ENCODE measurements around the gene ZNF436. TPM values are rescaled to one million over a fixed set of nuclear protein-coding genes. Genes with fewer than 3 reads are reported as not detected.

The ZNF436 gene
- total RNA-seq, 1 experiment from 2014 or later = 0.52 TPM

DNA sequence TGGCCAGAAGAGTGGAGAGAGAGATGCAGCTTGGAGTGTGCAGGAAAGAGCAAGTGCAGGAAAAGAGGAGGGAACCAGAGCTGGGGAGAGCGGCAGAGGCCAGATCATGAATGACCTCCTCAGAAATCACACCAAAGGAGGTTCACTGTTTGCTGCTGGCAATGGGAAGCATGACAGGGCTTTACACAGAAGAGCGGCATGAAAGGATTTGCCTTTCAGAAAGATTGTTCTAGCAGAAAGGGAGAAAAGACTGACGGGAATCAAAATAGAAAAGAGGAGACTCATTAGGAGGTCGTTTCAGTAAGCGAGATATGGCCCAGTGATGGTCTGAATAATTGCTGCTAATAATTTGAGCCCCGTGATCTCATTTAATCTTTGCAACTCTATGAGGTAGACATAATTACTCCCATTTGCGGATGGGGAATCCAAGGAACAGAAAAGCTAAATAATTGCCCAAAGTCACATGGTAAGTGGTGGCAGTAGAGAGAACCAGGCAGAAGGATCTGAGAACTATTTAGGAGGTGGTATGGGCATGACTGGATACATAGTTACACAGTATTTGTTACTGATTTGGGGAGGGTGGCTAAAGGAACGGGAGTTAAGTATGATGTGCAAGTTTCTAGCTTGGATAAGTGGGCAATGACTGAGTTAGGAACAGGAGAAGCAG lies 13.0 kb downstream of the ZNF436 start:
- Mint-ChIP-seq H3K4me1 (no peaks in the 10 kb centered on the region), H3K27ac (peak overlapping the region in 1 of 3 experiments; percentile 23; a peak in 1 of 7 replicates), H3K36me3 (ENCODE audit: insufficient read depth in 1 of 3, low read depth in 3 of 3) (peaks cover 18 to 24% (median 19%) of the 10 kb centered on the region in 3 experiments), H3K9me3 (peaks cover 38 to 45% of the 10 kb centered on the region in 2 experiments), H3K4me3 (no peak overlapping the region; a peak in 1 of 5 replicates), H3K27me3 (ENCODE audit: low read depth) (peaks cover 100% of the 10 kb centered on the region)
- Histone ChIP-seq H2BK5ac (ENCODE audit: insufficient read length, low read length) (no peak overlapping the region), H3K4me2 (ENCODE audit: insufficient read depth, insufficient read length, low read length) (no peak overlapping the region), H2AFZ (ENCODE audit: low read length) (no peak overlapping the region), H3K56ac (ENCODE audit: insufficient read length, low read depth, low read length) (no peak overlapping the region), H3K9me3 (ENCODE audit: control insufficient read depth, low read depth, low read length) (peaks cover 26% of the 10 kb centered on the region), H3K79me2 (ENCODE audit: insufficient read depth, low read length) (no peaks in the 10 kb centered on the region), H3K4ac (ENCODE audit: low read depth, low read length) (no peak overlapping the region), H2BK12ac (ENCODE audit: insufficient read length, low read depth, low read length) (no peak overlapping the region), H3K27ac (ENCODE audit: insufficient read length, low read depth, low read length) (no peak overlapping the region), H2BK15ac (ENCODE audit: low read depth, low read length) (no peak overlapping the region), H4K20me1 (ENCODE audit: control insufficient read depth, insufficient read depth, insufficient read length) (no peaks in the 10 kb centered on the region), H3K27me3 (ENCODE audit: insufficient read depth, low read length) (peaks cover 82% of the 10 kb centered on the region), H2BK120ac (ENCODE audit: low read depth, low read length, poor library complexity, severe bottlenecking) (no peak overlapping the region), H2BK20ac (ENCODE audit: low read depth, low read length, poor library complexity, severe bottlenecking) (no peak overlapping the region), H4K91ac (ENCODE audit: insufficient read length, low read depth, low read length) (no peak overlapping the region), H2AK5ac (ENCODE audit: insufficient read length, low read length) (no peak overlapping the region), H3K23ac (ENCODE audit: insufficient read length, low read depth, low read length) (no peak overlapping the region), H4K5ac (ENCODE audit: insufficient read length, low read depth, low read length) (no peak overlapping the region), H3K4me1 (ENCODE audit: insufficient read depth, low read length) (no peaks in the 10 kb centered on the region), H3T11ph (ENCODE audit: low read length) (no peak overlapping the region), H3K9ac (ENCODE audit: extremely low read depth, insufficient read length, low read length) (no peak overlapping the region), H3K18ac (ENCODE audit: insufficient read length, low read depth, low read length) (no peak overlapping the region), H3K79me1 (ENCODE audit: insufficient read depth, low read depth, low read length, poor library complexity, severe bottlenecking) (no peaks in the 10 kb centered on the region), H3K14ac (ENCODE audit: insufficient read depth, low read length) (no peak overlapping the region), H3K23me2 (ENCODE audit: insufficient read length, low read depth, low read length, poor library complexity, severe bottlenecking) (no peaks in the 10 kb centered on the region), H4K8ac (replicated peaks; ENCODE audit: insufficient read length, low read depth, low read length) (no peak overlapping the region)
- no peak for DNase-seq
- TF ChIP-seq, protein P1, sequence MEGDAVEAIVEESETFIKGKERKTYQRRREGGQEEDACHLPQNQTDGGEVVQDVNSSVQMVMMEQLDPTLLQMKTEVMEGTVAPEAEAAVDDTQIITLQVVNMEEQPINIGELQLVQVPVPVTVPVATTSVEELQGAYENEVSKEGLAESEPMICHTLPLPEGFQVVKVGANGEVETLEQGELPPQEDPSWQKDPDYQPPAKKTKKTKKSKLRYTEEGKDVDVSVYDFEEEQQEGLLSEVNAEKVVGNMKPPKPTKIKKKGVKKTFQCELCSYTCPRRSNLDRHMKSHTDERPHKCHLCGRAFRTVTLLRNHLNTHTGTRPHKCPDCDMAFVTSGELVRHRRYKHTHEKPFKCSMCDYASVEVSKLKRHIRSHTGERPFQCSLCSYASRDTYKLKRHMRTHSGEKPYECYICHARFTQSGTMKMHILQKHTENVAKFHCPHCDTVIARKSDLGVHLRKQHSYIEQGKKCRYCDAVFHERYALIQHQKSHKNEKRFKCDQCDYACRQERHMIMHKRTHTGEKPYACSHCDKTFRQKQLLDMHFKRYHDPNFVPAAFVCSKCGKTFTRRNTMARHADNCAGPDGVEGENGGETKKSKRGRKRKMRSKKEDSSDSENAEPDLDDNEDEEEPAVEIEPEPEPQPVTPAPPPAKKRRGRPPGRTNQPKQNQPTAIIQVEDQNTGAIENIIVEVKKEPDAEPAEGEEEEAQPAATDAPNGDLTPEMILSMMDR (conservative IDR thresholded peaks at IDR 0.05) = no peak
- WGBS (ENCODE audit: extremely low coverage, insufficient read length, low lambda C conversion rate) = no CpG with 5 or more reads among the region's 8 CpGs

Data from H9 (cell line).